Peyer's patch (tissue), 4 donors: ENCODE data around the gene EPHB2. TPM values are rescaled to one million over a fixed set of nuclear protein-coding genes. Genes with fewer than 3 reads are reported as not detected.

Source experiments
- DNase-seq, 3 donors: peaks; one replicate each; pipeline ENCODE4 v3.0.0-alpha.2; 2017 to 2019
- H3K27ac ChIP-seq, 4 donors: fragments of 200-600 bp; sonication (generic); one replicate each; pipeline ENCODE4 v1.5.1; 2016 to 2019
- H3K27me3 ChIP-seq, 2 donors: fragments of 200-600 bp; sonication (generic); one replicate each; pipeline ENCODE4 v1.5.1; 2019
- H3K36me3 ChIP-seq, 3 donors: fragments of 200-600 bp; sonication (generic); one replicate each; pipeline ENCODE4 v1.5.1; 2016 to 2019
- H3K4me1 ChIP-seq, 4 donors: fragments of 200-600 bp; sonication (generic); one replicate each; pipeline ENCODE4 v1.5.1; 2016 to 2019
- H3K4me3 ChIP-seq, 4 donors: fragments of 200-600 bp; sonication (generic); 1 replicate in 3 of 4; 2 replicates in 1 of 4; pipeline ENCODE4 v1.5.1; 2016 to 2019; ENCODE audit warnings: mild to moderate bottlenecking in 1 of 4
- H3K9me3 ChIP-seq, 4 donors: fragments of 200-600 bp; sonication (generic); one replicate each; pipeline ENCODE4 v1.5.1; 2016 to 2019; ENCODE audit warnings: mild to moderate bottlenecking in 1 of 4
- CTCF ChIP-seq, 6 experiments: fragments of 450-650 bp in 4 of 6; fragments of 200-600 bp in 2 of 6; sonication (generic) in 1 of 6; IDR thresholded peaks; one replicate each; pipeline ENCODE4 v1.5.1; 2017 to 2019; ENCODE audit warnings: antibody characterized with exemption in 6 of 6, mild to moderate bottlenecking in 3 of 6, moderate library complexity in 1 of 6
- POLR2A ChIP-seq, 2 donors: fragments of 450-650 bp; IDR thresholded peaks; one replicate each; pipeline ENCODE4 v1.5.1; 2017; ENCODE audit warnings: antibody characterized with exemption in 2 of 2, mild to moderate bottlenecking in 2 of 2, moderate library complexity in 2 of 2
- total RNA-seq, 4 donors: library from RNA; depleted of rRNA; stranded (reverse); fragments of >200 nt; gene quantifications; one replicate each; pipeline ENCODE4 v1.1.0, GENCODE V29; 2016

EPHB2 gene
- total RNA-seq, 4 donors from 2014 or later, result 24.5 to 71.0 (median 53.9) TPM

- Histone ChIP-seq H3K9me3 (no peaks in the 10 kb centered on the region), H3K27me3 (no peaks in the 10 kb centered on the region), H3K4me1 (peaks cover 0 to 14% (median 0%) of the 10 kb centered on the region in 4 donors), H3K4me3 (no peak overlapping the region), H3K27ac (no peak overlapping the region), H3K36me3 (no peaks in the 10 kb centered on the region)
- DNase-seq, result no peak
- TF ChIP-seq POLR2A (IDR thresholded peaks at IDR 0.05) (no peak), CTCF (IDR thresholded peaks at IDR 0.05) (no peak)
Measured at GRCh38 chr1:22817462-22817861, 106.8 kb downstream of the EPHB2 start.

GRCh38 chr1:22818061-22818770, 107.6 kb downstream of the EPHB2 start:
- no peaks in the 10 kb centered on the region for H3K36me3 ChIP-seq
- no peak overlapping the region for H3K27ac ChIP-seq
- no peaks in the 10 kb centered on the region for H3K27me3 ChIP-seq
- peaks cover 0 to 14% (median 0%) of the 10 kb centered on the region in 4 donors for H3K4me1 ChIP-seq
- DNase-seq, result no peak
- TF ChIP-seq POLR2A (IDR thresholded peaks at IDR 0.05), result no peak
- peak in 2 of 6 experiments; percentile 23 to 28 for TF ChIP-seq CTCF (IDR thresholded peaks at IDR 0.05)
- H3K4me3 ChIP-seq, result no peak overlapping the region
- no peaks in the 10 kb centered on the region for H3K9me3 ChIP-seq

GRCh38 chr1:22819361-22819760, 108.7 kb downstream of the EPHB2 start:
- no peak overlapping the region for H3K4me3 ChIP-seq
- no peaks in the 10 kb centered on the region for H3K9me3 ChIP-seq
- no peaks in the 10 kb centered on the region for H3K27me3 ChIP-seq
- DNase-seq, result no peak
- H3K27ac ChIP-seq, result no peak overlapping the region
- TF ChIP-seq CTCF (IDR thresholded peaks at IDR 0.05) (no peak), POLR2A (IDR thresholded peaks at IDR 0.05) (no peak)
- H3K36me3 ChIP-seq, result no peaks in the 10 kb centered on the region
- H3K4me1 ChIP-seq, result peaks cover 0 to 14% (median 0%) of the 10 kb centered on the region in 4 donors

GRCh38 chr1:22821027-22821426, 110.4 kb downstream of the EPHB2 start:
- TF ChIP-seq CTCF (IDR thresholded peaks at IDR 0.05), result no peak
- TF ChIP-seq POLR2A (IDR thresholded peaks at IDR 0.05), result no peak
- no peak for DNase-seq
- Histone ChIP-seq H3K4me1 (no peaks in the 10 kb centered on the region), H3K9me3 (no peaks in the 10 kb centered on the region), H3K27me3 (no peaks in the 10 kb centered on the region), H3K4me3 (no peak overlapping the region), H3K27ac (no peak overlapping the region), H3K36me3 (no peaks in the 10 kb centered on the region)

- no peaks in the 10 kb centered on the region for H3K27me3 ChIP-seq
- H3K4me3 ChIP-seq, result no peak overlapping the region
- H3K27ac ChIP-seq, result no peak overlapping the region
- no peaks in the 10 kb centered on the region for H3K36me3 ChIP-seq
- no peaks in the 10 kb centered on the region for H3K9me3 ChIP-seq
- no peak for DNase-seq
- TF ChIP-seq POLR2A (IDR thresholded peaks at IDR 0.05), result no peak
- no peak for TF ChIP-seq CTCF (IDR thresholded peaks at IDR 0.05)
- H3K4me1 ChIP-seq, result peaks cover 0 to 8% (median 0%) of the 10 kb centered on the region in 4 donors
Measured at GRCh38 chr1:22822371-22822770, 111.7 kb downstream of the EPHB2 start.
